Measurements from ENCODE around the gene CGB8. TPM values are rescaled to one million over a fixed set of nuclear protein-coding genes. Genes with fewer than 3 reads are reported as not detected.
"Not testable (repeated sequence)": the region's sequence is repeated elsewhere in the genome, so short reads cannot be mapped to it uniquely, and the experiment has no call there.

Gene CGB8
- total and polyA plus RNA-seq, 4 donors = not detected

- peak overlapping the region; percentile 14 to 22 for H3K9ac ChIP-seq (ENCODE audit: low read depth in 1 of 2, low read length in 2 of 2)
- WGBS = 65% methylated on average over 26 of the region's 26 CpGs
- no peak for TF ChIP-seq ATF3 (IDR thresholded peaks at IDR 0.05)
- peak; percentile 14 for TF ChIP-seq TAF1 (conservative IDR thresholded peaks at IDR 0.05)
- peaks cover 11 to 26% (median 19%) of the 10 kb centered on the region in 4 donors for H3K4me1 ChIP-seq (ENCODE audit: control insufficient read depth in 4 of 4, insufficient read depth in 4 of 4, low read length in 3 of 4)
- H3K27ac ChIP-seq (ENCODE audit: low read depth in 1 of 2, low read length in 2 of 2) = peak overlapping the region; percentile 90
- no peaks in the 10 kb centered on the region for H3K27me3 ChIP-seq (ENCODE audit: control insufficient read depth in 4 of 4, insufficient read depth in 4 of 4, low read length in 3 of 4)
- H3K36me3 ChIP-seq (ENCODE audit: control insufficient read depth in 4 of 4, insufficient read depth in 3 of 4, low read depth in 1 of 4, low read length in 3 of 4) = peaks cover 0 to 12% (median 6%) of the 10 kb centered on the region in 4 donors
- DNase-seq (ENCODE audit: low spot score) = no peak
- H3K4me3 ChIP-seq (ENCODE audit: low read depth in 1 of 3, low read length in 3 of 3) = peak overlapping the region in 2 of 3 donors; percentile 36 to 49
- H3K9me3 ChIP-seq (ENCODE audit: control insufficient read depth in 4 of 4, low read length in 3 of 4) = no peaks in the 10 kb centered on the region
These were observed 35.5 kb upstream of the CGB8 start for GRCh38 chr19:49084206-49085019.

DNA sequence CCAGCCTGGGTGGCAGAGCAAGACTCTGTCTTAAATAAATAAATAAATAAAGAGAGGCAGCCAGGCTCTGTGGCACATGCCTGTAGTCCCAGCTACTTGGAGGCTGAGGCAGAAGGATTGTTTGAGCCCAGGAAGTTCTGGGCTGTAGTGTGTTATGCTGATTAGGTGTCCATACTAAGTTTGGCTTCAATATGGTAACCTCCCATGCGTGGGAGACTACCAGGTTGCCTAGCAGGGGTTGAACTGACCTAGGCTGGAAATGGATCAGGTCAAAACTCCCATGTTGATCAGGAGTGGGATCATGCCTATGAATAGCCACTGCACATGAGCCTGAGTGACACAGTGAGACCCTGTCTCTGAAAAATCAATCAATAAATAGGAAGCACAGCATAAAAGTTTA lies 32.4 kb upstream of the CGB8 start:
- Histone ChIP-seq H3K9me3 (ENCODE audit: control insufficient read depth in 4 of 4, low read length in 3 of 4) (no peaks in the 10 kb centered on the region), H3K4me1 (ENCODE audit: control insufficient read depth in 4 of 4, insufficient read depth in 4 of 4, low read length in 3 of 4) (peaks cover 4 to 10% (median 6%) of the 10 kb centered on the region in 4 donors), H3K36me3 (ENCODE audit: control insufficient read depth in 4 of 4, insufficient read depth in 3 of 4, low read depth in 1 of 4, low read length in 3 of 4) (no peaks in the 10 kb centered on the region), H3K27me3 (ENCODE audit: control insufficient read depth in 4 of 4, insufficient read depth in 4 of 4, low read length in 3 of 4) (no peaks in the 10 kb centered on the region), H3K9ac (ENCODE audit: low read depth in 1 of 2, low read length in 2 of 2) (no peak overlapping the region), H3K4me3 (ENCODE audit: low read depth in 1 of 3, low read length in 3 of 3) (no peak overlapping the region), H3K27ac (ENCODE audit: low read depth in 1 of 2, low read length in 2 of 2) (no peak overlapping the region)
- WGBS = 92% methylated on average over 1 of the region's 1 CpG
- TF ChIP-seq SP1 (IDR thresholded peaks at IDR 0.05) (no peak), CTCF (IDR thresholded peaks at IDR 0.05; ENCODE audit: low read depth, low read length, missing input control) (no peak), RXRA (IDR thresholded peaks at IDR 0.05) (no peak)
- no peak for DNase-seq (ENCODE audit: low spot score)

GRCh38 chr19:49080392-49080791 lies 31.5 kb upstream of the CGB8 start:
- TF ChIP-seq NR2F2 (IDR thresholded peaks at IDR 0.05) (no peak), YY1 (IDR thresholded peaks at IDR 0.05) (no peak), FOXA1 (IDR thresholded peaks at IDR 0.05) (no peak), JUND (IDR thresholded peaks at IDR 0.05) (no peak)
- H3K27ac ChIP-seq (ENCODE audit: low read depth in 1 of 2, low read length in 2 of 2) = no peak overlapping the region
- H3K9me3 ChIP-seq (ENCODE audit: control insufficient read depth in 4 of 4, low read length in 3 of 4) = no peaks in the 10 kb centered on the region
- H3K4me1 ChIP-seq (ENCODE audit: control insufficient read depth in 4 of 4, insufficient read depth in 4 of 4, low read length in 3 of 4) = peaks cover 0 to 4% (median 4%) of the 10 kb centered on the region in 4 donors
- H3K9ac ChIP-seq (ENCODE audit: low read depth in 1 of 2, low read length in 2 of 2) = no peak overlapping the region
- no peaks in the 10 kb centered on the region for H3K27me3 ChIP-seq (ENCODE audit: control insufficient read depth in 4 of 4, insufficient read depth in 4 of 4, low read length in 3 of 4)
- H3K4me3 ChIP-seq (ENCODE audit: low read depth in 1 of 3, low read length in 3 of 3) = no peak overlapping the region
- 89% methylated on average over 4 of the region's 4 CpGs for WGBS
- no peak for DNase-seq (ENCODE audit: low spot score)
- H3K36me3 ChIP-seq (ENCODE audit: control insufficient read depth in 4 of 4, insufficient read depth in 3 of 4, low read depth in 1 of 4, low read length in 3 of 4) = no peaks in the 10 kb centered on the region

DNA sequence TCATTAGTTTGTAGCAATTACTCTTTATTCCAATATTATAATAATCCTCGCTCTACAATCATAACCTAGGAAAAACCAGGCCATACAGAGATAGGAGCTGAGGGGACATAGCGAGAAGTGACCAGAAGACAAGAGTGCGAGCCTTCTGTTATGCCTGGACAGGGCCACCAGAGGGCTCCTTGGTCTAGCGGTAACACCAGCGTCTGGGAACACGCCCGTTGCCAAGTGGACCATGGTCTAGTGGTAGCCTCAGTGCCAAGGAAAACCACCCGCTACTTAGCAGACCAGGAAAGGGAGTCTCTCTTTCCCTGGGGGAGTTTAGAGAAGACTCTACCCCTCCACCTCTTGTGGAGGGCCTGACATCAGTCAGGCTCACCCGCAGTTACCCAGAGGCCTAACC lies 26.0 kb upstream of the CGB8 start:
- WGBS = 12% methylated on average over 9 of the region's 9 CpGs
- not testable (repeated sequence) for H3K9ac ChIP-seq (ENCODE audit: low read depth in 1 of 2, low read length in 2 of 2); H3K27ac ChIP-seq (ENCODE audit: low read depth in 1 of 2, low read length in 2 of 2); H3K9me3 ChIP-seq (ENCODE audit: control insufficient read depth in 4 of 4, low read length in 3 of 4); H3K27me3 ChIP-seq (ENCODE audit: control insufficient read depth in 4 of 4, insufficient read depth in 4 of 4, low read length in 3 of 4); DNase-seq (ENCODE audit: low spot score); H3K4me1 ChIP-seq (ENCODE audit: control insufficient read depth in 4 of 4, insufficient read depth in 4 of 4, low read length in 3 of 4); H3K4me3 ChIP-seq (ENCODE audit: low read depth in 1 of 3, low read length in 3 of 3); H3K36me3 ChIP-seq (ENCODE audit: control insufficient read depth in 4 of 4, insufficient read depth in 3 of 4, low read depth in 1 of 4, low read length in 3 of 4)
- TF ChIP-seq CTCF (IDR thresholded peaks at IDR 0.05; ENCODE audit: low read depth, low read length, missing input control) (peak; percentile 61), RAD21 (IDR thresholded peaks at IDR 0.05) (peak; percentile 79 to 82), HNF4A (conservative IDR thresholded peaks at IDR 0.05) (peak; percentile 60 to 72)

Measured in liver (tissue), 9 donors.